Endothelial cell (in vitro differentiated cells): ENCODE measurements around the gene API5. TPM values are rescaled to one million over a fixed set of nuclear protein-coding genes. Genes with fewer than 3 reads are reported as not detected.

Experiments used
- DNase-seq: peaks from one replicate; pipeline ENCODE4 v3.0.0; 2021; ENCODE audit warnings: low spot score
- H3K27ac Mint-ChIP-seq: one replicate; pipeline ENCODE4 v1.8.0; 2021; ENCODE audit warnings: mixed read lengths, inconsistent platforms; ENCODE audit not compliant: unreplicated experiment
- H3K27me3 Mint-ChIP-seq: one replicate; pipeline ENCODE4 v1.8.0; 2021; ENCODE audit warnings: mild to moderate bottlenecking, moderate library complexity, mixed read lengths, inconsistent platforms; ENCODE audit not compliant: unreplicated experiment
- H3K36me3 Mint-ChIP-seq: one replicate; pipeline ENCODE4 v1.8.0; 2021; ENCODE audit warnings: mild to moderate bottlenecking, low read depth, mixed read lengths, inconsistent platforms; ENCODE audit not compliant: unreplicated experiment
- H3K4me1 Mint-ChIP-seq: one replicate; pipeline ENCODE4 v1.8.0; 2021; ENCODE audit warnings: mild to moderate bottlenecking, mixed read lengths, inconsistent platforms; ENCODE audit not compliant: unreplicated experiment
- H3K4me3 Mint-ChIP-seq: one replicate; pipeline ENCODE4 v1.8.0; 2021; ENCODE audit warnings: mild to moderate bottlenecking, mixed read lengths, inconsistent platforms; ENCODE audit not compliant: unreplicated experiment
- H3K9me3 Mint-ChIP-seq: one replicate; pipeline ENCODE4 v1.8.0; 2021; ENCODE audit warnings: mixed read lengths, inconsistent platforms; ENCODE audit not compliant: unreplicated experiment
- total RNA-seq: library from RNA; stranded (reverse); fragmentation: NEBNext Ultra II Directional; extraction: Animal tissue kit (Norgen Biotek cat#: 25700); gene quantifications from one replicate; pipeline ENCODE4 v1.2.1, GENCODE V29; 2021; ENCODE audit not compliant: unreplicated experiment
- TF ChIP-seq, protein P1 (sequence below): fragments of 200-600 bp; sonication (generic); IDR thresholded peaks from one replicate; pipeline ENCODE4 v1.5.0; 2021; ENCODE audit warnings: antibody characterized with exemption; ENCODE audit not compliant: unreplicated experiment

API5 gene
- total RNA-seq, 1 donor from 2014 or later: 92.9 TPM

DNA sequence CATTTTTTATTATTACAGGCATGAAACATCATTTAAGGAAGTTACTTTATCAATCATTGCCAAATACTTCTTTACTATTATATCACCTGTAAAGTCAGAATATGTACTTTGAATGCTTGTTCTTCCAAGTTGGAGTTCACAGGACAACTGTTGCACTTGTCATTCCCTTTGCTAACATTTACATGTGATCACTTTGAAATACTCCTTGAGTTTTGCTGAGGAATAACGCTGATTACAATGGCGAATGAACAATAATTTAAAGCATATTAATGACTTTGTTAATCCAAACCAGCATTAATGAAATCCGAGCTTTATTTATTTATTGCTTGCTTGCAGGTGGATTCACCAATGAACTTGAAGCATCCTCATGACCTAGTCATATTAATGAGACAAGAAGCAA lies 67.1 kb downstream of the API5 start:
- Mint-ChIP-seq H3K9me3 (no peaks in the 10 kb centered on the region), H3K27me3 (peaks cover 2% of the 10 kb centered on the region), H3K36me3 (peaks cover 5% of the 10 kb centered on the region), H3K27ac (no peak overlapping the region), H3K4me1 (peaks cover 5% of the 10 kb centered on the region), H3K4me3 (no peak overlapping the region)
- TF ChIP-seq, protein P1, sequence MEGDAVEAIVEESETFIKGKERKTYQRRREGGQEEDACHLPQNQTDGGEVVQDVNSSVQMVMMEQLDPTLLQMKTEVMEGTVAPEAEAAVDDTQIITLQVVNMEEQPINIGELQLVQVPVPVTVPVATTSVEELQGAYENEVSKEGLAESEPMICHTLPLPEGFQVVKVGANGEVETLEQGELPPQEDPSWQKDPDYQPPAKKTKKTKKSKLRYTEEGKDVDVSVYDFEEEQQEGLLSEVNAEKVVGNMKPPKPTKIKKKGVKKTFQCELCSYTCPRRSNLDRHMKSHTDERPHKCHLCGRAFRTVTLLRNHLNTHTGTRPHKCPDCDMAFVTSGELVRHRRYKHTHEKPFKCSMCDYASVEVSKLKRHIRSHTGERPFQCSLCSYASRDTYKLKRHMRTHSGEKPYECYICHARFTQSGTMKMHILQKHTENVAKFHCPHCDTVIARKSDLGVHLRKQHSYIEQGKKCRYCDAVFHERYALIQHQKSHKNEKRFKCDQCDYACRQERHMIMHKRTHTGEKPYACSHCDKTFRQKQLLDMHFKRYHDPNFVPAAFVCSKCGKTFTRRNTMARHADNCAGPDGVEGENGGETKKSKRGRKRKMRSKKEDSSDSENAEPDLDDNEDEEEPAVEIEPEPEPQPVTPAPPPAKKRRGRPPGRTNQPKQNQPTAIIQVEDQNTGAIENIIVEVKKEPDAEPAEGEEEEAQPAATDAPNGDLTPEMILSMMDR: no peak
- no peak for DNase-seq

DNA sequence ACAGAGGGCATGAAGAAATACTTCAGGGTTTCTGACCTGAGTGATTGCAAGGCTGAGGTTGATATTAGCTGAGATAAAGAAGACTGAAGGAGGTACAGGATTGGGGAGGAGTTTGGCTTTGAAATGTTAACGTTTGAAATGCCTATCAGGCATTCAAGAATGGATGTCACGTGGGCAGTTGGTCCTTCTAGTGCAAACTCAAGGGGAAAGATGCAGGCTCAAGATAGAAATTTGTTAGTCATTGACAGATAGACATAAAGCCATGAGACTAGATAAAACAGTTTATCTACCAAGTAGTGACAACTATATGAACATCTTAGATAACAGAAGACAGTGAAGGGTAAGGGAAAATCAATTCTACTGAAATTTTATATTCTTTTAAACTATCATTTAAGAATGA lies 70.0 kb downstream of the API5 start:
- TF ChIP-seq, protein P1: no peak
- H3K4me1 Mint-ChIP-seq: peaks cover 5% of the 10 kb centered on the region
- H3K27me3 Mint-ChIP-seq: no peaks in the 10 kb centered on the region
- peaks cover 5% of the 10 kb centered on the region for H3K36me3 Mint-ChIP-seq
- no peaks in the 10 kb centered on the region for H3K9me3 Mint-ChIP-seq
- H3K27ac Mint-ChIP-seq: no peak overlapping the region
- no peak for DNase-seq
- peak overlapping the region; percentile 4 for H3K4me3 Mint-ChIP-seq

DNA sequence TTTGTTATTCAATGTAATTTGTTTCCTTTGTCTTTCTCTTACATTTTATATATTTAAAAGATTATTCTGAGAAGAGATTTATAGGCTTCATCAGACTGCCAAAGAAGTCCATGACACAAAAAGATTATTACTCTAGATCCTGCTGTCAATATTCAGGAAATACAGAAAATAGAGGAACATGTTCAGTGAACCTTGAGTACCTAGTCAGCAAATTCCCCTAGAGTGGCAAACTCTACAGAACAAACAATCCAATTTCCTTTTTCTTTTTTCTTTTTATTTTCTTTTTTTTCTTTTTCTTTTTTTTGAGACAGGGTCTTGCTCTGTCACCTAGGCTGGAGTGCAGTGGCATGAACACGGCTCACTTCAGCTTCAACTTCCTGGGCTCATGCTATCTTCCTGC lies 70.8 kb downstream of the API5 start:
- TF ChIP-seq, protein P1: no peak
- Mint-ChIP-seq H3K4me3 (no peak overlapping the region), H3K27me3 (no peaks in the 10 kb centered on the region), H3K27ac (no peak overlapping the region), H3K36me3 (peaks cover 5% of the 10 kb centered on the region), H3K4me1 (peaks cover 5% of the 10 kb centered on the region), H3K9me3 (no peaks in the 10 kb centered on the region)
- no peak for DNase-seq

DNA sequence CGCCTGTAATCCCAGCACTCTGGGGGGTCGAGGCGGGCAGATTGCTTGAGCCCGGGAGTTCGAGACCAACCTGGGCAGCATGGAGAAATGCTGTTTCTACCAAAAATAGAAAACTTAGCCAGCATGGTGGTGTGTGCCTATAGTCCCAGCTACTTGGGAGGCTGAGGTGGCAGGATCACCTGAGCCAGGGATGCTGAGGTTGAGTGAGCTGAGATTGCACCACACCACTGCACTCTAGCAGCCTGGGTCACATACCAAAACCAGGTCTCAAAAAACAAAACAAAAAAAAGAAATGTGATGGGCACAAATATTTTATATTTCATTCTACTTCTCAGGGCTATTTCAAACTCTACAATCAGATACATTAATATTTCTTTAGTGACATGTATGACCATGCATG lies 72.6 kb downstream of the API5 start:
- no peak for DNase-seq
- no peaks in the 10 kb centered on the region for H3K9me3 Mint-ChIP-seq
- H3K4me1 Mint-ChIP-seq: peaks cover 5% of the 10 kb centered on the region
- H3K4me3 Mint-ChIP-seq: no peak overlapping the region
- TF ChIP-seq, protein P1: no peak
- no peak overlapping the region for H3K27ac Mint-ChIP-seq
- H3K36me3 Mint-ChIP-seq: peaks cover 9% of the 10 kb centered on the region
- no peaks in the 10 kb centered on the region for H3K27me3 Mint-ChIP-seq

DNA sequence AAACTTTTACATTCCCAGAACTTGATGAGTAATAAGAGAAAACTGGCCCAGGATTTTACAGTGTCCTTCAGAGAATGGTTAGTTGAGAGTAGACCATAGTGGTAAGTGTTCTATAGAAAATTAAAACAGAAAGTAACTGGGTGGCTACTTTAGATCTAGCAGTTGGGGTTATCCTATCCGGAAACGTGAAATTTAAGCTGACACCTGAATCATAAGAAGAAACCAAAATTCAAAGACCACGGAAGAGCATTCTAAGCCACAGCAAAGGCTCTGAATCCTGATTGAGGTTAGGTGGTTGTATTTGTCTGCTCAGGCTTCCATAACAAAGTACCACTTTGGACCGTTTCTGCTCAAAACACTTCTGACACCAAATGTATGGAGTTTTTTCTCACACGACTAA lies 80.9 kb downstream of the API5 start:
- H3K9me3 Mint-ChIP-seq: no peaks in the 10 kb centered on the region
- H3K4me1 Mint-ChIP-seq: no peaks in the 10 kb centered on the region
- H3K27me3 Mint-ChIP-seq: no peaks in the 10 kb centered on the region
- no peak for DNase-seq
- TF ChIP-seq, protein P1: no peak
- H3K4me3 Mint-ChIP-seq: no peak overlapping the region
- H3K27ac Mint-ChIP-seq: no peak overlapping the region
- H3K36me3 Mint-ChIP-seq: peaks cover 19% of the 10 kb centered on the region
